NCI-H2227 (cell line): Measurements from ENCODE around the gene KRT13.
"Not testable (repeated sequence)": the region's sequence is repeated elsewhere in the genome, so short reads cannot be mapped to it uniquely, and the experiment has no call there.

Experiments used
- DNase-seq: peaks from one replicate; lab custom pipeline; 2025; ENCODE audit not compliant: unreplicated experiment; lab: John Stamatoyannopoulos, UW

The KRT13 gene

DNA sequence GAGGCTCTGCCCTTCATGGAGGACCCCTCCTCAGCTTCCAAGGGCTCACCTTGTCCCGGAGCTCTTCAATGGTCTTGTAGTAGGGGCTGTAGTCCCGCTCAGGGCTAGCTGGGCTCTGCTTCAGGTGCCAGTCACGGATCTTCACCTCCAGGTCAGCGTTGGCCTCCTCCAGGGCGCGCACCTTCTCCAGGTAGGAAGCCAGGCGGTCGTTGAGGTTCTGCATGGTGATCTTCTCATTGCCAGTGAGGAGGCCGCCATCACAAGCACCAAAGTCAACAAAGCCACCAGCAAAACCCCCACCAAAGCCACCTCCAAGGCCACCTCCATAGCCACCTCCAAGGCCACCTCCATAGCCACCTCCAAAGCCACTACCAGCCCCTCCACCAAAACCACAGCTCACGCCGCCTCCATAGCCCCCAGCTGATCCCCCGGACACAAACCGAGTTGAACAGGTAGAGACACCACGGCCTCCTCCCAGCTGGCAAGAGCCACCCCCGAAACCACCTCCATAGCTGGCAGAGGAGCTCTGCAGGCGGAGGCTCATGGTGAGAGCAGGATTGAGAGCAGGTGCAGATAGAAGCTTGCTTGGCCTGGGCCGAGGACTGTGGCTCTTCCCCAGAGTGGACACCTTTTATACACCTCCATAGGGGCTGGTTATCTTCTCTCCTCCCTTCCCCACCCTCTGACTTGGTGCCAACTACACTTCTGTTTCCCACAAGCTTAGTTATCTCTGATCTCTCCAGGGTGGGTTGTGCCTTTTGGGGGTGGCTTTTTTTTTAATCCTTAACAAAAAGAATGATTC, at the start of gene KRT13:
Gene KRT13 (minus strand): TSS at position 606 of the 802 bp plus-strand sequence. CDS start 62 bp downstream, at position 544.
- no peak for DNase-seq

DNA sequence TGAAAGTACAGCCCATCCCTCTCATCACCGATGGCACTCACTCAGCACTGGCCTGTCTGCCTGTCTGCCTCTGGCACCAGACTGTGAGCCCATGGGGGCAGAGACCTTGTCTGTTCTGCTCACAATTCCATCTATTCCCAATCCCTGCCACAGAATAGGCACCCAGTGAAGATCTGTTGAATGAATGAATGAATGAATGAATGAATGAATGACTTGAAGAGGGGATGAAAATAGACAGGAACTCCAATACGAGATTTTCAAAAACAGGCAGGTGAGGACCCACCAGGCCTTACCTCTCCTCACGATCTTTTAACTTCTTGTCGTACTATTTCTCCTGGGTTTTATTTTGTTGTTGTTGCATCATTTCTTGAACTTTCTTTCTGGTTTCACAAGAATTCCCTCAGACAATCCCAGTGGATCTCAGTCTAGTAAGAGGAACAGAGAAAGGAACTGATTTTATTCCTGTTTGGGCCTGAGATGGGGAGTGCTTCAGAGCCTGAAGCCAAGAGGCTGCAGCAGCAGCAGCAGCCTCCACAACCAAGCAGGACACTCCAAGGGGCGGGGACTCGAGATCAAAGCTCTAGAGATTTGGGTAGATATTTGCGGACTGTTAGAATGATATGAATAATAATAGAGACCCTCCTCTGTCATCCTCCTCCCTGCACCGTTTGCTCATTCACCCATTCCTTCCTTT, 48.7 kb upstream of the KRT13 start:
- DNase-seq = no peak

DNA sequence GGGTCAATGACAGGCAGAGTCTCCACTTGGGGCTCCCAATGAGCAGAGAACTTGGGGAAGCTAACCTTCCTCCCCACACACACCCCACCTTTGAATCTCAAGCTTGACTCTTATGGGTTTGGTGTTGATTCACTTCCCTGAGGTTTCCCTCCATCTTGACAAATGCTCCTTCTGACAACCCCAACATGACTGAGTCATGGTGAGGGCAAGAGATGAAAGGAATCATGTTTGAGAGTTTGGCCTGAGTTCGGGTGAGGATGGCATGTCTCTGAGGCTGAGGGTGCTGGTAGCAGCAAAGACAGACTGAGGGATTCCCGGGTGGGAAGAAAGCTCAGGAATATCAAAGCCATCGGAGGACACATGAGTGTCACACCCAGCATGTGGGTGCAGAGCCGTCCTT, 47.8 kb upstream of the KRT13 start:
- no peak for DNase-seq

DNA sequence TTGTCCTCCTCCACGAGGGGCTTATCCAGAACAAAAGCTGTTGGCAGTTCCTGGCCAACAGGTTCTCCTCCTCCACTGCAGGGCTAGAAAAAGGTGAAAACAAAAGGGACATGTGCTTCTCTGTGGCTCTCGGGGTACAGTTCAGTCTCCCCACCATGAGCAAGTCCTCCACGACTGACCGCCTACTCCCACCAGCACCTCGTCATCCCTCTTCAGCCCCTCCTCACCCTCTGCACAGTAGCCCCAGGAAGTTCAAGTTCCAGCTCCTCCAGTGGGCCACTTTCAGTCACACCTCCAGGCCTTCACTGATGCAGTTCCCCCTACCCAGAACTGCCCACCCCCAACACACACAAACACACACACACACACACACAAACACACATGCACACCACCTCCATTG, 47.0 kb upstream of the KRT13 start:
- DNase-seq = no peak

DNA sequence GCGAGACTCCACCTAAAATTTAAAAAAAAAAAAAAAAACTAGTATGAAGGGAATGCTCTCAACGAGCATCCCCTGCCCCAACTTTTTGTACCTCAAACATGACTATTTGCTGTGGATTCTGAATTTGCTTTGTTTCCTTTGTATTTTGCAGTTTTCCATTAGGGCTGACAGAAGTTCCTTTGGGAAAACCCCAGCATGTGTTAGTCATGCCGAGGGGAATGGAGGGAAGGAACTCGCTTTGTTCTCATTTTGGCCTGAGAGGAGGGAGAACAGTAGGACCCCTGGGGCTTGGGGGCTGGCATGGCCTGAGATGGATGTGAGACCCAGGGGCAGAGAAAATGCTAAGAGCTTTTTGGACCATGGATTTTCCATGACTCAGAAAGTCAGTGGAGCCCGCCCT, 46.0 kb upstream of the KRT13 start:
- DNase-seq = no peak

DNA sequence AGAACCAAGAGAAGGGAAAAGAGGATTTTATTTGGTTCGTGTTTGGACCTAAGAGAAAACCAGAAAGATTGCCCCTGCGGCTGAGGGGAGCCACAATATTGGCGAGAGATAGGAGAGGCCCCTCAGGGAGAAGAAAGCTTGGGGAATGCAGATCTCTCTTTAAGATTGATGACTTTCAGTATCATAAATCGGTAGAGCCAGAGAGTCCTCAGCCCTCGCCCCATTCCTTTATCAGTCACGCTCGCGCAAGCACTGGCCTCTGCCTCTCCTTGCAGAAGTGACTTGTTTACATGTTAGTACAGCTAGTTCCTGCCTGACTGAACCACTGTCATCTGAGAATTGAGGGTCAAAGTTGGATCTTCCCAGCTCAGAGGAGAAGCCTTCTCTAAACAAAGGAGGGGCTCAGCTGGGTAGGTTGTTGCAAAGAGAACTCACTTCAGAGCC, 44.2 kb upstream of the KRT13 start:
- DNase-seq = no peak

DNA sequence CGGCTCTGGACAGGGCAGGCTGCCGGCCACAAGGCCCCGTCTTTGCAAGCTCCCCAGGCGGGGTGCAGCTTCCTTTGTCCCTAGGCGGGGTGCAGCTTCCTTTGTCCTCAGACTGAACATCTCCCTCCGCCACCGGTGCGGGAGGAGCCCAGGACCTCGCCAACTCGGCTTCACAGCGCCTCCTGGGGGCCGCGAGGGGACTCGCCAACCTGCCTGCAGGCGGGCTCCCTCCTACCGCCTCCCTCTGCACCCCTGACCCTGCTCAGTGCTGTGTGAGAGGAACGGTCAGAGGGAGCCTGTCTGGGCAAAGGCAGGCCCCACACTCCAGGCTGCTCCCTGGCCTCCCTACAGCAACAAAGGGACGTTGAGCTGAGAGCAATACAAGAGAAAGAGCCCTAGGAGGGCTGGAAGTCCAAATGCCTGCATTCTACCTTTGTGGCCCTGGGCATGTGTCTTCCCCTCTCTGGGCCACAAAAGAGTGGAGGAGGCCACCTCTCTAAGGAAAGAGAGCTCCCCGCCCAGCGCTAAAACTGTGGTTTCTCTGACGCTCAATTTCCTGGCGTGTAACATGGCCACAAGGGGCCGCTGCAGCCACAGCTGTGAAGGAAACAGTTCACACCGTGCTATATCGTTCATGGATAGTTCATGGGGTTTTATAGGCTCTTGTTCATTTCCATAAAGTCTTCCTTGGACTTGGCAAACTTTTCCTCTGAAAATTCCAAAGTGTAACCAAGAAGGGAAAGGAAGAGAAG, 43.6 kb upstream of the KRT13 start:
- DNase-seq = peak; percentile 81

DNA sequence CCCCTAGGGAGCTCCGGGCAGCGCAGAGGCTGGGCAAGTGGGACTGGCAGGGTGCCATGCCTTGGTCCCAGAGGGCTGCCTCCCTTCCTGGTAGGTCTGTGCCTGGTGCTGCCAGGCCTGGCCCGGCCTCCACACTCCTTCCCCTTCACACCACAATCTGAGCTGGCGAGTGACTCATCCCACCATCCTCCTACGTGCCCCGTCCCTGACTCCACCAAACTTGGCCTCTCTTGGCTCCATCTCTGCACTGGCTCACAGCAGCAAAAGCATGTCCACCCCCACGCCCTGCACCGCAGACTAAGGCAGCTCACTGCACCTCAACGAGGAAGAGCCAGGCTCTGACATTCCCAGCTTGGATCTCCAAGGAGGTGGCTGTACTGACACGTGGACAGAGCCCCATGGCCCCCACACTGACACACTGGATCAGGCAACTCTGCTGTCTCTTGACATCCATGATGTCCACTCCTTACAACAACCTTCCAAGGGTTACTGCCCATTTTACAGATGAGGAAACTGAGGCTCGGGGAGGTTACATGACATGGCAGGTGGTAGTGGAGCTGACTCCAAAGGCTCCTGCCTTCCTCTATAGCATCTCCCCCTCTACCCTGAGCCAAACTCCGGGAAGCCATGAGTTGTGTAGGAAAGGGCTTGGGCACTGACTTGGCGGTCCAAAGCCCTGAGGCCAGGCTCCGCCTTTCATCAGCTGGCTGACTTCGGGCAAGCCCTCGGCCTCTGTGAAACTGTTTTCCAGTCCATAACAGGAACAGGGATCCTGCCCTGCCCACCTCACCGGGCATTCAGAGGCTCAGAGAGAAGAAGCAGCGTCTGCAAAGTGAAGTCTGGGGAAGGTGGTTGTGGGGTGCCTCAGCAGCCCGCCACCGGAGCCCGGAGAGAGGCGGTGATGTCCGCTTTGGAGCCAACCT, 42.8 kb upstream of the KRT13 start:
- DNase-seq = no peak

DNA sequence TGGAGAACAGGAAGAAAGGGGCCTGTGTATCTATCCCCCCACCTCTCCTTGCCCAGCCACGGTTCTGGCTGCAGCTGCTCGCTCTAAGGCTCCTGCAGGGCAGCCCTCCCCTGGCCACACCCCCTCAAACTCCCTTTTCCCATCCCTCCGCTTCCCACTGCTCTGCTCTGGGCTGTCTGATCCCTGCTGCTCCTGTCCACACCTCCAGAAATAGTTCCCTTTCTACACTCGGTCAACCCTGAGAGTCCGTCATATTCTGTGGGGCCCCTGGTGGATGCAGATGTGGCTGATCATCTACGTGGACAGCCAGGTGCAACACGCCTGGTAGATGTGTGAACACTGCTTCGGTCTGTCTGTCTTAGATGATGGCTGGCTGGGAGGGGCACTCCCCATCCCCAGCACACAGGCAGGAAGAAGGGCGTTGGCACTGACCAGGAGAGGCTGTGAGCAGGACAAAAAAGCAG, 42.0 kb upstream of the KRT13 start:
- no peak for DNase-seq

DNA sequence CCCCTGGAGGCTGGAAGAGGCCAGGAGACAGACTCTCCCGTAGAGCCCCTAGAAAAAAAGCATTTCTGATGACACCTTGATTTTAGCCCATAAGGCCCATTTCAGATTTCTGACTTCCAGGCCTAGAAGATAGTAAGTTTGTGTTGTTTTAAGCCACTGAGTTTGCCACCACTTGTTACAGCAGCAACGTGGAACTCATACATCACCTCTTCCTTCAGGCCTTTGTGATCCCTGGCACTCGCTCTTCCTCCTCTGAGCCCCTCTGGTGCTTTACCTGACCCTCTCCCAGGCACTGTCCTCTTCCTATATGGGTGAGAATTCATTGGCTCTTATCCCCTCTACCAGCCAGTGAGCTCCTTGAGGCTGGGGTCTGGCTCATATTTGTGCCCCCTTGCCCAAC, 41.4 kb upstream of the KRT13 start:
- no peak for DNase-seq

DNA sequence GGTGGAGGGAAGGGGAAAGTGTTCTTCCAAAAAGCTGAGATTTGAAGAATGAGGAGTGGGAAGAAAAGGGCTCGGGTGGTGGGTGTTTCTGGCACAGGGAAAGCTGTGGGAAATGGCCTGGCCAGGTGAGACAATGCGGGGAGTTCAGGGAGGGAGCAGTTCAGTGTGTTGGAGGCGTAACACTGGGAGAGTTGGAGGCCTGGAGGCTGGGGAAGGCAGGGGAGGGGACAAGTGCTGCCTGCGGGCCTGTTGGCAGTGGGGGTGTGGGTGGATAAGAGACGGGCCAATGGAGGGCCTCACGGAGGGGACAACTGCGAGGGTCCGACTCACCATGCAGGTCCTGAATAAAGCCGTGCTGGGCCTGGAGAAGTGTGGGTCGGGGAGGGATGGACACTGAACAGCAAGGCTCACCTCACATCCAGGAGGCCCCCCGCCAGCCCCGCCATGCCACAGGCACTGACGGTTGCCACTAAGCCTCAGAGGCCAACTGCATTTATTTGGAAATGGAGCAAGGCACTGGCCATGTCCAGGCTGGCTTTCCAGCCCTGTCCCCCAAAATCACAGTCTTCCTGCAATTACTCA, 40.5 kb upstream of the KRT13 start:
- DNase-seq = no peak

DNA sequence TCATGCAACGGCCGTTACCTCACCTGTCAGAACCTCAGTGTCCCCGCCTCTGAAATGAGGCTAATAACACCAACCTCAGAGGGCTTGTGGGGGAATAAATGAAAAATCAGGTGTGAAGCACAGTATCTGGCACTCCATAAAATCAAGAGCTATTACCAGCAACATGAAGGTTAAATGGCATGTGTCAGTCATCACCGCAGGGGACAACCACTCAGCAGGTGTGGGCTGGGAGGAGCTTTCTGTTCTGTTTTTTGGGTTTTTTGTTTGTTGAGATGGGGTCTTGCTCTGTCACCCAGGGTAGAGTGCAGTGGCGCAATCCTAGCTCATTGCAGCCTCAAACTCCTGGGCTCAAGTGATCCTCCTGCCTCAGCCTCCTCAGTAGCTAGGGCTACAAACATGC, 39.5 kb upstream of the KRT13 start:
- no peak for DNase-seq

DNA sequence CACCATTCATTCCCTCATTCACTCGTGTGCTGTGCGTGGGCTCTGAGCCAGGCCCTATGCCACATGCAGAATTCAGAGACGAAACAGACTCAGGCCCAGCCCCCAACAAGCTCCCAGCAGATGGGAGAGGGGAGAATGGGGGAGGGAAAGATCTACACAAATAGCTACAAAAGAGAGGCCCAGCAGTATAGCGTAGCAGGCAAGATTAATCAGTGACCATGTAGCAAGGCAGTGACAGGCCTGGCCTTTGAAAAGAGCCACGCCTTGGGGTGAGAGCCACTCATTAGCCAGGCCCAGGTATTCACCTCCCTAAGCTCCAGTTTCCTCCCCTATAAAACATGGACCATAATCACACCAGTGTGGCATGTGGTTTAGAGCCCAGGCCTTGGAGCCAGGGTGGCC, 39.1 kb upstream of the KRT13 start:
- peak; percentile 43 for DNase-seq

DNA sequence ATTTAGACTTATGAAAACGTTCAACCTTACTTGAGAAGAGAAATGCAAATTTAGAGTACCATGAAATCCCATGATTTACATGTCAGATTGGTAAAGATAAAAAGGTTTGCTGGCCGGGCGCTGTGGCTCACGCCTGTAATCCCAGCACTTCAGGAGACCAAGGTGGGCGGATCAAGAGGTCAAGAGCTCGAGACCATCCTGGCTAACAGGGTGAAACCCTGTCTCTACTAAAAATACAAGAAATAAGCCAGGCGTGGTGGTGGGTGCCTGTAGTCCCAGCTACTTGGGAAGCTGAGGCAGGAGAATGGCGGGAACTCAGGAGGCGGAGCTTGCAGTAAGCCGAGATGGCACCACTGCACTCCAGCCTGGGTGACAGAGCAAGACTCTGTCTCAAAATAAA, 37.4 kb upstream of the KRT13 start:
- not testable (repeated sequence) for DNase-seq

DNA sequence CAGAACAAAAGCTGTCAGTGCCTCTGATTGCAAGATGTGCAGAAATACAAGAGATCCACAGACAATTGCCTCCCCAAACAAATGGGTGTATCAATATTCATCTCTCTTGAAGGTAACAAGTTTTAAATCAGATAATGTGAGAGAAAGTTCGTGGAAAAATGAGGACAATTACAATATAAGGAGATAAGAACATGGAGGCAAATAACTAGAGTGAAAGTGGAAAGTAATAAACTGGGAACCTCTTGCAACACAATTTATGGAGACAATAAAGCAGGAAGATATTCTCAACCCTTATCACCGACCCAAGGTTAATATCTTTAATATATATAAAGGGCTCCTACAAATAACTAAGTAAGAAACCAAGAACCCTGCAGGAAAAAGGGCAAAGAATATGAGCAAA, 36.9 kb upstream of the KRT13 start:
- no peak for DNase-seq

DNA sequence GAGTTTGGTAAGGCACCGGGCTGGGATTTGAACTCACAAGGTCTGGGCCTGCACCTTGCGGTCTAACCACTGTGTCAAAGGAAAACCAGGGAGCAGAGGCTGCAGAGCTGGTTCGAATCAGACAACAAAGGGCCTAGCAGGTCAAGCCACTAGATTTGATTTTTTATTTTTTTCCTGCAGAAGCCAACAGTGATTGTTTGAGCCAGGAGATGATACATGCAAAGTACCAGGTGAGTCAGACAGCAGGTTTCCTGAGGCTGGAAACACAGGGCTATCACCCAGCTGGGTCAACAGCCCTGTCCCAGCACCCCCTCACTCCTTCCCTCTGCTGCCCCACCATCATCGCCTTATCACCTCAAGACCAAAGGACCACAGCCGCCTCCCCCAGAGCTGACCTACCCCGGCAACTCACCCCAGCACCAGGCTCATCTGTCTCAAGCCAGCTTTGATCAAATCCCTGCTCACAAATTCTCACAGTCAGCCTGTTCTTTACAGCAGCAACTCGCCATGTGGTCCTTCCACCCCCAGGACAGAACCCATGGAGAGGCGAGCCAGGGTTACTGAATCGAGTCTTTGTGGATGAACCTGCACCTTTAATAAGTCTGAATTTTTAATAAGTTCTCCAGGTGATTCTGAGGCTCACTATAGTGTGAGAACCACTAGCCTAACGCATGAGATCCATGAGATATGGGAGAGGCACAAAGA, 35.7 kb upstream of the KRT13 start:
- no peak for DNase-seq

DNA sequence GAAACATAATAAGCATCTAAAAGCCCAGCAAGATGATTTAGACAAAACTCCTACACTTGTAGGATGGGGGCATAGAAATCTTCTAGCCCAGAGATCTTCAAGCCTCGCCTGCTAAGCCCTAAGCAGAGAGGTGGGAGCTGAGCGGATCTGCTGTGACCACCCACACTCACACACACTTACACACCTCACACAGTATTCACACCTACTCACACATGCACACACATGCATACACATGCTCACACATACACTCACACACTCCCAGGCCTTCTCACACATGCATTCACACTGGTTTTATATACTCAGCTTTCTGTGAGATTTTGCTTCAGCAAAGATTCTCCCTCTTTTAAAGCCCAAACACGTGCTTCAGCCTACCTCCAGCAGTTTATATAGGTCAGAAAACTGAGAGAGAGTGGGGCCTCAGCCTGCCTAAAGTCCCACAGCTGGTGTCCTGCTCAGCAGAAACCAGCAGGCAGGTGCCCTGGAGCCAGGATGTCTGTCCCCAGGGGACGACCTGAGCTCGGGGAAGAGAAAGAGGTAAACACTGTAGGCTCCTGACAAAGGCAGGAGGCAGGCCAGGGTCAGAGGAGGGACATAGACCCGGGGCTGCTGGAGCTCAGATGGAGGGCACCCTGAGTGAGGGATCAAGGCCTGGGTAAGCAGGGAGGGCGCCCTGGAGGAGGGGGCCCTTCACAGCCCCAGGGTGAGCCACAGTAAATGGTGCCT, 34.7 kb upstream of the KRT13 start:
- DNase-seq = no peak

DNA sequence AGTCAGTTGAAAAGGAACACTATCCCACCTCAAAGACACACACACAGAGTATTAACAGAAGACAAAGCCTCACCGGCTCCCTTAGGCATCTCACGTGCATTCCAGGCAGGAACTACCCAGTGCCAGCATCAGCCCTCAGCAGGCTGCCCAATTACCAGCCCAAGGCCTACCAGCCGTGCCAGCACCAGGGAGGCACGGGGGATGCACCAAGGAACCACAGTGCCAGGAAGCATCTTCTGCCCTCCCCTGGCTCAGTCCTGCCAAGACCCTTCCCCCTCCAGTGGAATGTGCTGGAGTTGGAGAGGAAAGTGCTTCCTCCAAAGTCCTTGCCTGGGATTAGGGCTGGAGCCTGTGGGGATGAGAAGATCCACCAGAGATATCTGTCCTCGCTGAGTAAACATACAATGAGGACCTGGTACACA, 33.7 kb upstream of the KRT13 start:
- DNase-seq = no peak

DNA sequence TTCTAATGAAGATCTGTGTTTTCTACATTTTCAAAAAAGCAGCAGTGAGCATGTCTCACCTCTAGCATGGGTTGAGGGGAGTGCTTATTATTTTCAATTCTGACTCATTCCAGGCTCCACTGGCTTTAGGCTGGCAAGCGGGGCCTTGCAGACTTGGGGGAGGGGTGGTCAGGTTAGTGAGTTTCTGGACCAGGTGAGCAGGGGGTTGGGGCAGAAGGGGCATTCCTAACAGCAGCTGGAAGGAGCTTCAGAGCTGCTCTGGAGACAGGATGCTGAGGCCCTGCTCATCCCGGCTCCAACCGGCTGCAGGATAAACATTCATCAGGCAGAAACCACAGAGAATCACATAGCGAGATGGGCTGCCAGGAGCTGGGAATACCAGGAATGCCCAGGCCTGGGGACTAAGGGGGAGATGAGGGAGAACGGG, 33.2 kb upstream of the KRT13 start:
- DNase-seq = no peak
